Naive thymus-derived CD4-positive, alpha-beta T cell (primary cell): ENCODE data around the gene ATXN2L. TPM values are rescaled to one million over a fixed set of nuclear protein-coding genes. Genes with fewer than 3 reads are reported as not detected.
A peak's percentile ranks its signal among the peaks of the same experiment; 100 is the strongest.
"Not testable (repeated sequence)": the region's sequence is repeated elsewhere in the genome, so short reads cannot be mapped to it uniquely, and the experiment has no call there.

Source experiments
- ATAC-seq: fragments of 150-1000 bp; cut with Tn5 transposase; 2 replicates; pipeline ENCODE4 v1.10.0; 2021; ENCODE audit warnings: mild to moderate bottlenecking, moderate library complexity
- CTCF ChIA-PET: fragments of 350-600 bp; sonication (Branson Sonifier 250); formaldehyde crosslinking; loops from one replicate; lab custom pipeline; 2021; ENCODE audit warnings: antibody characterized with exemption; lab: Charles Lee
- POLR2A ChIA-PET: fragments of 350-600 bp; sonication (Branson Sonifier 250); formaldehyde crosslinking; loops from one replicate; lab custom pipeline; 2021; ENCODE audit warnings: antibody characterized with exemption, inconsistent platforms; lab: Charles Lee
- DNase-seq, 9 donors: peaks; one replicate each; pipeline versions ENCODE4 v3.0.0 to v3.0.0-alpha.2; 2020 to 2022; ENCODE audit warnings: mixed read lengths in 1 of 9
- H3K27ac ChIP-seq: one replicate; pipeline ENCODE4 v1.7.0; 2013; ENCODE audit warnings: mild to moderate bottlenecking, low read depth, low read length, moderate library complexity
- H3K27me3 ChIP-seq, 2 donors: one replicate each; pipeline ENCODE4 v1.7.0; 2013; ENCODE audit warnings: low read length in 2 of 2, mild to moderate bottlenecking in 2 of 2, moderate library complexity in 2 of 2; ENCODE audit not compliant: control insufficient read depth in 2 of 2, insufficient read depth in 2 of 2
- H3K36me3 ChIP-seq, 3 experiments: 1 replicate in 2 of 3; 2 replicates in 1 of 3; pipeline ENCODE4 v1.7.0; 2013; ENCODE audit warnings: low read length in 3 of 3, mild to moderate bottlenecking in 3 of 3, moderate library complexity in 1 of 3; ENCODE audit not compliant: insufficient read depth in 3 of 3, control insufficient read depth in 2 of 3
- H3K4me1 ChIP-seq, 2 donors: one replicate each; pipeline ENCODE4 v1.7.0; 2013; ENCODE audit warnings: low read length in 2 of 2, mild to moderate bottlenecking in 2 of 2, moderate library complexity in 1 of 2; ENCODE audit not compliant: control insufficient read depth in 2 of 2, insufficient read depth in 2 of 2
- H3K4me3 ChIP-seq: 2 replicates; pipeline ENCODE4 v1.7.0; 2013; ENCODE audit warnings: mild to moderate bottlenecking, low read length
- H3K9me3 ChIP-seq, 3 experiments: 1 replicate in 2 of 3; 2 replicates in 1 of 3; pipeline ENCODE4 v1.7.0; 2013; ENCODE audit warnings: low read length in 3 of 3; ENCODE audit not compliant: control insufficient read depth in 2 of 3
- H3K27ac Mint-ChIP-seq, 9 donors: one replicate each; pipeline ENCODE4 v1.8.0; 2020 to 2022; ENCODE audit warnings: mixed read lengths in 9 of 9, mild to moderate bottlenecking in 8 of 9, moderate library complexity in 5 of 9, inconsistent platforms in 2 of 9
- H3K27me3 Mint-ChIP-seq, 5 donors: one replicate each; pipeline ENCODE4 v1.8.0; 2021 to 2022; ENCODE audit warnings: mixed read lengths in 5 of 5, mild to moderate bottlenecking in 1 of 5
- H3K36me3 Mint-ChIP-seq, 5 donors: one replicate each; pipeline ENCODE4 v1.8.0; 2020 to 2022; ENCODE audit warnings: mixed read lengths in 5 of 5, mild to moderate bottlenecking in 3 of 5, inconsistent platforms in 1 of 5
- H3K4me1 Mint-ChIP-seq, 7 donors: one replicate each; pipeline ENCODE4 v1.8.0; 2020 to 2022; ENCODE audit warnings: mixed read lengths in 7 of 7, mild to moderate bottlenecking in 3 of 7, inconsistent platforms in 1 of 7
- H3K4me3 Mint-ChIP-seq, 10 donors: one replicate each; pipeline ENCODE4 v1.8.0; 2020 to 2022; ENCODE audit warnings: mild to moderate bottlenecking in 10 of 10, mixed read lengths in 10 of 10, moderate library complexity in 6 of 10, inconsistent platforms in 2 of 10
- H3K9me3 Mint-ChIP-seq, 11 donors: one replicate each; pipeline ENCODE4 v1.8.0; 2020 to 2022; ENCODE audit warnings: mixed read lengths in 11 of 11, mild to moderate bottlenecking in 4 of 11, inconsistent platforms in 1 of 11, moderate library complexity in 1 of 11
- intact Hi-C, 2 donors: fragments of 100-400 bp; cut with micrococcal nuclease; formaldehyde crosslinking; loops; one replicate each; pipeline ENCODE4 v1.15.1; 2023
- polyA plus RNA-seq, 2 donors: library from polyadenylated mRNA; unstranded; fragments of 300-500 nt; fragmentation: Illumina TruSeq; gene quantifications; one replicate each; pipeline ENCODE4 v1.2.3, GENCODE V29; 2021
- total RNA-seq, 6 experiments: library from RNA in 5 of 6; stranded (reverse) in 5 of 6; gene quantifications; 1 replicate in 5 of 6; 2 replicates in 1 of 6; pipeline ENCODE4 v1.2.3 and lab custom pipeline; 2021 to 2026

Gene ATXN2L
- total RNA-seq: 100 to 1,000 TPM; 274 to 374 (median 310) TPM
- 10 to 100 TPM; 19.7 to 38.8 TPM for polyA plus RNA-seq
- 208 reads per million, percentile 93 among the genes with 10 or more reads in this experiment for total RNA-seq (lab: John Stamatoyannopoulos, UW)

- Mint-ChIP-seq H3K4me1 (peaks cover 14 to 52% (median 47%) of the 10 kb centered on the region in 7 donors), H3K27ac (peak within 1 kb of the TSS; percentile 96 to 100 (median 99)), H3K27me3 (peaks cover 0 to 4% (median 0%) of the 10 kb centered on the region in 5 donors), H3K36me3 (peaks cover 9 to 42% (median 15%) of the 10 kb centered on the region in 5 donors), H3K9me3 (peaks cover 0 to 5% (median 0%) of the 10 kb centered on the region in 11 donors), H3K4me3 (peak within 1 kb of the TSS; percentile 92 to 99 (median 97))
- H3K27me3 ChIP-seq: no peaks in the 10 kb centered on the region
- H3K27ac ChIP-seq: peak within 1 kb of the TSS; percentile 94
- CTCF ChIA-PET: interaction anchor here (0.7 to 2.6 kb wide), 4 partner anchors 102 to 1788 kb away, joined by 3 to 10 read pairs (median 3); partner anchors contain the start of genes RABEP2 and ZNF689
- no peaks in the 10 kb centered on the region for H3K9me3 ChIP-seq
- DNase-seq (peak; percentile 88 to 97 (median 94)), ATAC-seq (peak; percentile 75)
- H3K4me3 ChIP-seq: peak within 1 kb of the TSS; percentile 79
- peaks cover 4 to 35% (median 21%) of the 10 kb centered on the region in 3 experiments for H3K36me3 ChIP-seq
- H3K4me1 ChIP-seq: peaks cover 19 to 20% of the 10 kb centered on the region in 2 donors
- POLR2A ChIA-PET: interaction anchor here (0.6 to 4.5 kb wide), 14 partner anchors 10 to 253 kb away, joined by 3 to 51 read pairs (median 4); partner anchors contain the start of genes NFATC2IP, RABEP2, SH2B1 and TUFM
- intact Hi-C loops: loop anchor here (1.0 to 5.0 kb wide), 4 partner anchors 41 to 610 kb away; partner anchors contain the start of genes NFATC2IP (in 2 of the 2), RABEP2 (in 2 of the 2), SH2B1 (in 1 of the 2) and XPO6 (in 1 of the 2)
Measured at GRCh38 chr16:28822520-28823290, at the start of gene ATXN2L. Gene ATXN2L, plus strand, starts transcription at chr16:28822999. Its CDS starts 261 bp downstream, at chr16:28823260.

DNA sequence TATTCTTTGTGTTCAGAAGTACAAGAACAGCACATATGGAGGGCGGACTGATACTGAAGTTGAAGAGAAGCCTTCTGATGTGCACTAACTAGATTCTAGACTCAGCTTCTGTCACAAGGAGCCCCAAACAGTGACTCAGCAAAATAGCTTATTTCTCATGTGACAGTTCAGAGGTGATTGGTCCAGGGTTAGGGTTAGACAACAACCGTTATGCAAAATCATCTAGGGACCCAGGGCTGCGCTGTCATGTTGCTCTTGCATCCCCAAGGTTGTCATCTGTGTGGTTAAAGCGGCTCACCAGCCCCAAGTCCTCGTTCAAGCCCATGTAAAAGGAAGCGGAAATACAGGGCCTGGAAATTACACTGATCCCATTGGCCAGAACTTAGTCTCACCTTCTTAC, 41.1 kb upstream of the ATXN2L start:
- H3K9me3 Mint-ChIP-seq, H3K36me3 ChIP-seq, H3K27me3 ChIP-seq, H3K4me1 Mint-ChIP-seq, H3K4me3 ChIP-seq, intact Hi-C loops, H3K4me3 Mint-ChIP-seq, H3K36me3 Mint-ChIP-seq, H3K27ac Mint-ChIP-seq, H3K27ac ChIP-seq, H3K9me3 ChIP-seq, DNase-seq, H3K27me3 Mint-ChIP-seq, CTCF ChIA-PET, POLR2A ChIA-PET, H3K4me1 ChIP-seq: not testable (repeated sequence)
- ATAC-seq: peak; percentile 60

GRCh38 chr16:28782357-28782756, 40.4 kb upstream of the ATXN2L start:
- CTCF ChIA-PET, H3K4me3 ChIP-seq, H3K27ac ChIP-seq, H3K27ac Mint-ChIP-seq, H3K4me3 Mint-ChIP-seq, H3K9me3 ChIP-seq, H3K4me1 Mint-ChIP-seq, H3K36me3 ChIP-seq, intact Hi-C loops, H3K27me3 ChIP-seq, DNase-seq, H3K27me3 Mint-ChIP-seq, H3K9me3 Mint-ChIP-seq, ATAC-seq, POLR2A ChIA-PET, H3K4me1 ChIP-seq, H3K36me3 Mint-ChIP-seq: not testable (repeated sequence)

GRCh38 chr16:28802235-28803019, 20.4 kb upstream of the ATXN2L start:
- H3K9me3 Mint-ChIP-seq, H3K4me3 ChIP-seq, H3K4me1 Mint-ChIP-seq, H3K27me3 Mint-ChIP-seq, H3K36me3 ChIP-seq, POLR2A ChIA-PET, H3K4me1 ChIP-seq, CTCF ChIA-PET, H3K36me3 Mint-ChIP-seq, H3K27me3 ChIP-seq, H3K27ac ChIP-seq, H3K9me3 ChIP-seq, intact Hi-C loops: not testable (repeated sequence)
- Mint-ChIP-seq H3K4me3 (peak overlapping the region in 7 of 10 donors; percentile 55 to 81 (median 68)), H3K27ac (peak overlapping the region in 1 of 9 donors; percentile 68)
- DNase-seq: peak in 8 of 9 donors; percentile 38 to 78 (median 66)
- peak; percentile 87 for ATAC-seq

GRCh38 chr16:28807445-28808120, 15.2 kb upstream of the ATXN2L start:
- ATAC-seq, DNase-seq, H3K9me3 ChIP-seq, H3K36me3 Mint-ChIP-seq, H3K27ac ChIP-seq, H3K4me3 ChIP-seq, intact Hi-C loops, H3K4me1 Mint-ChIP-seq, H3K36me3 ChIP-seq, H3K27me3 ChIP-seq, H3K9me3 Mint-ChIP-seq, CTCF ChIA-PET, H3K4me3 Mint-ChIP-seq, POLR2A ChIA-PET, H3K4me1 ChIP-seq, H3K27ac Mint-ChIP-seq, H3K27me3 Mint-ChIP-seq: not testable (repeated sequence)

GRCh38 chr16:28820016-28820415, 2.8 kb upstream of the ATXN2L start:
- ATAC-seq: no peak
- Histone ChIP-seq H3K4me3 (no peak overlapping the region), H3K27me3 (no peaks in the 10 kb centered on the region), H3K9me3 (no peaks in the 10 kb centered on the region), H3K27ac (no peak overlapping the region), H3K36me3 (peaks cover 0 to 8% (median 0%) of the 10 kb centered on the region in 3 experiments), H3K4me1 (peaks cover 11 to 13% of the 10 kb centered on the region in 2 donors)
- Mint-ChIP-seq H3K4me1 (peaks cover 0 to 27% (median 25%) of the 10 kb centered on the region in 7 donors), H3K27ac (peak overlapping the region in 3 of 9 donors; percentile 18 to 74 (median 32)), H3K4me3 (peak overlapping the region in 1 of 10 donors; percentile 18), H3K27me3 (peaks cover 0 to 4% (median 0%) of the 10 kb centered on the region in 5 donors), H3K36me3 (peaks cover 0 to 22% (median 0%) of the 10 kb centered on the region in 5 donors), H3K9me3 (peaks cover 0 to 5% (median 0%) of the 10 kb centered on the region in 11 donors)
- intact Hi-C loops: loop anchor here in 1 of 2 donors (5.0 kb wide), 1 partner anchor 608 kb away; the partner anchor contains the start of gene XPO6
- POLR2A ChIA-PET: interaction anchor here (1.8 kb wide), 1 partner anchor 105 kb away, joined by 4 read pairs; the partner anchor contains the start of gene RABEP2
- DNase-seq: peak in 1 of 9 donors; percentile 7
- CTCF ChIA-PET: no interaction called here
